ENCODE data around the gene RNF144A. TPM values are rescaled to one million over a fixed set of nuclear protein-coding genes. Genes with fewer than 3 reads are reported as not detected.

Gene RNF144A
- total RNA-seq, 1 experiment from 2014 or later, result 3.0 TPM

DNA sequence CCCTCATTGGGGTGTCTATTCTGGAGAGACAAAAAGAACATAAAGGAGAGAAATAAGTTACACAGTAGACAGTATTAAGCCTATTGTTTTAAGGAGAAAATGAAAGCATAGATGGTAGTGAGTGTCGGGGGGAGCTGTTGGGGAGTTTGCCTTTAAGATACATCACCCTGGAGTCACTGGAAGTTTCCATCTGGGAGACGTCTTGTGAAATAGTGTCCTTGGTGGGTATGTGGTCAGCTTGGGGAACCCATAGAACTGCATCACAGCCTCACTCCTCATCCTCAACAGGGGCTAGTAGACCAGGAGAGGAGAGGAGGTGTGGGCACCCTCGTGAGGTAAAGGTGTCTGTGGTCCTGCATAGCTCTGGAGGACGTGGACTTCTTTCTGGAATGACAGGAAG, 60.6 kb downstream of the RNF144A start:
- H3K9me3 ChIP-seq, result 0 out of 2 replicates have a peak, but pooled peaks cover 6% of the 10 kb centered on the region
- H3K27me3 ChIP-seq (replicated peaks; ENCODE audit: control insufficient read depth, insufficient read depth, low read length), result no peaks in the 10 kb centered on the region
- intact Hi-C loops (cut with micrococcal nuclease; ENCODE audit: unreplicated experiment), result no loop called here
- Mint-ChIP-seq H3K4me1 (ENCODE audit: low read depth, unreplicated experiment) (no peaks in the 10 kb centered on the region), H3K36me3 (ENCODE audit: insufficient read depth, unreplicated experiment) (no peaks in the 10 kb centered on the region), H3K4me3 (ENCODE audit: unreplicated experiment) (no peak overlapping the region), H3K9me3 (ENCODE audit: unreplicated experiment) (peaks cover 12% of the 10 kb centered on the region), H3K27me3 (ENCODE audit: insufficient read depth, unreplicated experiment) (no peaks in the 10 kb centered on the region), H3K27ac (ENCODE audit: unreplicated experiment) (no peak overlapping the region)
- no peak for TF ChIP-seq CTCF (IDR thresholded peaks at IDR 0.05; ENCODE audit: insufficient read depth in 1 of 2, low read depth in 1 of 2, low read length in 1 of 2, severe bottlenecking in 1 of 2, unreplicated experiment in 1 of 2)
- no peak for DNase-seq
- BruUV-seq (replicated peaks), result no TSS peak
- H3K36me3 ChIP-seq (ENCODE audit: control insufficient read depth, insufficient read depth, low read length), result no peaks in the 10 kb centered on the region
- POLR2A ChIA-PET, result no interaction called here
- no peak overlapping the region for H3K4me3 ChIP-seq (ENCODE audit: low read depth, low read length)
- H3K4me1 ChIP-seq, result no peaks in the 10 kb centered on the region
- CTCF ChIA-PET, result no interaction called here

DNA sequence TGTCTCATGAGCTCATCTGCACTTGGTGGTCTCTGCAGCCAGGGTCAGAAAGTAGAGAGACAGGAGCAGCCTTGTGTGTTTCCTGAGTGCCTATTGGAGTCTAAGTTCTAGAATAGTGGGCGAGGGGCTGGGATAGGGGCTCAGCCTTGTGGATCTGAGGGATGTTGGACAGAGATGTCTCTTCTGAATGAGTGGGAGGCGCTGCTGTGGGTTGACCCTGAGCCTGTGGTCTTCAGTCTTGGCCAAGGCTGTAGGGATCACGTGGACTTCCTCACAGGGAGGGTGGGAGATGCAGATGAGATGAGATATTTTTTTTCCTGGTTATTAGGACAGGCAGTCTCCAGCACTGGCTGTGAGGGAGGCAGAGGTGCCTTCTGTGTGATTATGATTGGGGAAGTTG, 61.8 kb downstream of the RNF144A start:
- CTCF ChIA-PET, result no interaction called here
- H3K36me3 Mint-ChIP-seq (ENCODE audit: insufficient read depth, unreplicated experiment), result no peaks in the 10 kb centered on the region
- TF ChIP-seq CTCF (IDR thresholded peaks at IDR 0.05; ENCODE audit: insufficient read depth in 1 of 2, low read depth in 1 of 2, low read length in 1 of 2, severe bottlenecking in 1 of 2, unreplicated experiment in 1 of 2), result no peak

DNA sequence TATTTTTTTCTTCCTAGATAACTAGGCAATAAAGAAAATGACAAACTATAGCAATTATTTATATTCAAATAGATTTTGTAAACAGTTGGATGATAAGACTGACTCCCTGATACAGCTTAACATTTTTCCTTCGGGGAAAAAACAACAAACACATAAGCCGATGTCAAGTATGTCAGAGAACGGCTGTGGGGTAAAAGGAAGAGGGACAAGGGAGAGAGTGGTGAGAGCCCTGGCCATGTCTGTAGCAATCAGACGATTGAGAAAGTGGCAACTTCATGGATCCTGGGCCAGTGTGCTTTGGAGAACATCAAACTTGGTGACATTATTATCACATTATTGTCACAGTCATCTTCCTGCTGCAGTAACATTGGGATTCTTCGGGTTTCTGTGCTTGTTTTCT, 65.2 kb downstream of the RNF144A start:
- DNase-seq, result no peak
- POLR2A ChIA-PET, result no interaction called here
- intact Hi-C loops (cut with micrococcal nuclease; ENCODE audit: unreplicated experiment), result no loop called here
- H3K4me3 ChIP-seq (ENCODE audit: low read depth, low read length), result no peak overlapping the region
- CTCF ChIA-PET, result no interaction called here
- no peak overlapping the region for H3K27ac Mint-ChIP-seq (ENCODE audit: unreplicated experiment)
- no peak overlapping the region for H3K4me3 Mint-ChIP-seq (ENCODE audit: unreplicated experiment)
- peaks cover 12% of the 10 kb centered on the region for H3K9me3 Mint-ChIP-seq (ENCODE audit: unreplicated experiment)
- no peaks in the 10 kb centered on the region for H3K4me1 ChIP-seq
- no peaks in the 10 kb centered on the region for H3K27me3 Mint-ChIP-seq (ENCODE audit: insufficient read depth, unreplicated experiment)
- TF ChIP-seq CTCF (IDR thresholded peaks at IDR 0.05; ENCODE audit: insufficient read depth in 1 of 2, low read depth in 1 of 2, low read length in 1 of 2, severe bottlenecking in 1 of 2, unreplicated experiment in 1 of 2), result no peak
- H3K9me3 ChIP-seq, result 0 out of 2 replicates have a peak, but pooled peaks cover 6% of the 10 kb centered on the region
- H3K36me3 ChIP-seq (ENCODE audit: control insufficient read depth, insufficient read depth, low read length), result no peaks in the 10 kb centered on the region
- no peaks in the 10 kb centered on the region for H3K27me3 ChIP-seq (replicated peaks; ENCODE audit: control insufficient read depth, insufficient read depth, low read length)
- no peaks in the 10 kb centered on the region for H3K36me3 Mint-ChIP-seq (ENCODE audit: insufficient read depth, unreplicated experiment)
- BruUV-seq (replicated peaks), result no TSS peak
- H3K4me1 Mint-ChIP-seq (ENCODE audit: low read depth, unreplicated experiment), result no peaks in the 10 kb centered on the region

More for the DNA sequence above, 61.8 kb downstream of the RNF144A start:
- no peak for DNase-seq
- no TSS peak for BruUV-seq (replicated peaks)
- 0 out of 2 replicates have a peak, but pooled peaks cover 6% of the 10 kb centered on the region for H3K9me3 ChIP-seq
- peaks cover 12% of the 10 kb centered on the region for H3K9me3 Mint-ChIP-seq (ENCODE audit: unreplicated experiment)
- no peaks in the 10 kb centered on the region for H3K27me3 ChIP-seq (replicated peaks; ENCODE audit: control insufficient read depth, insufficient read depth, low read length)
- no peaks in the 10 kb centered on the region for H3K4me1 ChIP-seq
- no peak overlapping the region for H3K4me3 ChIP-seq (ENCODE audit: low read depth, low read length)
- H3K4me1 Mint-ChIP-seq (ENCODE audit: low read depth, unreplicated experiment), result no peaks in the 10 kb centered on the region
- no peak overlapping the region for H3K4me3 Mint-ChIP-seq (ENCODE audit: unreplicated experiment)
- no peaks in the 10 kb centered on the region for H3K36me3 ChIP-seq (ENCODE audit: control insufficient read depth, insufficient read depth, low read length)
- no peak overlapping the region for H3K27ac Mint-ChIP-seq (ENCODE audit: unreplicated experiment)
- POLR2A ChIA-PET, result no interaction called here
- no peaks in the 10 kb centered on the region for H3K27me3 Mint-ChIP-seq (ENCODE audit: insufficient read depth, unreplicated experiment)
- intact Hi-C loops (cut with micrococcal nuclease; ENCODE audit: unreplicated experiment), result no loop called here
